GM12892 (cell line): ENCODE data around the gene TFAM.

Experiments
- POLR2A ChIP-seq: IDR thresholded peaks from 2 replicates; pipeline ENCODE4 v1.6.1; 2011; ENCODE audit warnings: low read depth, low read length, control low read depth
- POLR2AphosphoS5 ChIP-seq: IDR thresholded peaks from 2 replicates; pipeline ENCODE4 v1.6.1; 2011; ENCODE audit warnings: low read depth, low read length, control low read depth
- TAF1 ChIP-seq: IDR thresholded peaks from 2 replicates; pipeline ENCODE4 v1.6.1; 2011; ENCODE audit warnings: low read depth, mild to moderate bottlenecking, control low read depth, low read length, borderline replicate concordance

DNA sequence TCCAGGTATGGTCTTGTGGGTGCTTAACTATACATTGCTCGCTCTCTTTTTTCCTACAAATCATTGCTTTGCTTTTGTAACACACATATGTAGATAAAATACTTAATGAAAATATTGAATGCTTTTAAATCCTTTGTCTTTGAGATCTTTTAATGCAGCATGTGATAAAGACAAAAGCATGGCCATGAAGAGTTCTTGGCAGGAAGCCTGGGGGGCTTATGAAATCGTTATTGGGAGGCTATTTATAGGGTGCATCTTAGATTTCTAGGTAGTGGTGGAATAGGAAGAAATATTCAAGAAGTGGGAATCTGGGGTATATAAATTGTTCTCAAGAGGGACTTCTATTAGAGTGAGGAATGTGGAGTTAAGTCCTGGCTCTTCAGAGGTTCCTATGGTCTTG lies 28.5 kb upstream of the TFAM start:
- TF ChIP-seq POLR2AphosphoS5 (no peak), POLR2A (no peak), TAF1 (no peak)
